Suprapubic skin (tissue), 4 donors: Measurements from ENCODE around the gene C4orf17. TPM values are rescaled to one million over a fixed set of nuclear protein-coding genes. Genes with fewer than 3 reads are reported as not detected.
"Not testable (repeated sequence)": the region's sequence is repeated elsewhere in the genome, so short reads cannot be mapped to it uniquely, and the experiment has no call there.

ENCODE experiments used
- DNase-seq, 2 donors: peaks; one replicate each; pipeline ENCODE4 v3.0.0-alpha.2; 2019; ENCODE audit warnings: low spot score in 2 of 2
- H3K27ac ChIP-seq: fragments of 200-600 bp; sonication (generic); one replicate; pipeline ENCODE4 v1.5.1; 2019
- H3K27me3 ChIP-seq: fragments of 200-600 bp; sonication (generic); one replicate; pipeline ENCODE4 v1.5.1; 2019
- H3K36me3 ChIP-seq: fragments of 200-600 bp; sonication (generic); one replicate; pipeline ENCODE4 v1.5.1; 2019
- H3K4me1 ChIP-seq: fragments of 200-600 bp; sonication (generic); one replicate; pipeline ENCODE4 v1.5.1; 2019
- H3K4me3 ChIP-seq: fragments of 200-600 bp; sonication (generic); one replicate; pipeline ENCODE4 v1.5.1; 2019; ENCODE audit warnings: mild to moderate bottlenecking
- H3K9me3 ChIP-seq: fragments of 200-600 bp; sonication (generic); one replicate; pipeline ENCODE4 v1.5.1; 2019
- CTCF ChIP-seq, 2 donors: fragments of 200-600 bp in 1 of 2; fragments of 450-650 bp in 1 of 2; sonication (generic) in 1 of 2; IDR thresholded peaks; one replicate each; pipeline ENCODE4 v1.5.1; 2016 to 2019; ENCODE audit warnings: antibody characterized with exemption in 2 of 2, mild to moderate bottlenecking in 1 of 2, moderate library complexity in 1 of 2
- EP300 ChIP-seq: sonication (generic); formaldehyde crosslinking; IDR thresholded peaks from one replicate; pipeline ENCODE4 v1.6.1; 2017; ENCODE audit warnings: antibody characterized with exemption
- POLR2A ChIP-seq, 2 donors: fragments of 450-650 bp; IDR thresholded peaks; one replicate each; pipeline ENCODE4 v1.6.1; 2017; ENCODE audit warnings: antibody characterized with exemption in 2 of 2, mild to moderate bottlenecking in 2 of 2, moderate library complexity in 2 of 2
- POLR2AphosphoS5 ChIP-seq, 3 donors: sonication (generic); formaldehyde crosslinking; IDR thresholded peaks; one replicate each; pipeline ENCODE4 v1.6.1; 2017; ENCODE audit warnings: antibody characterized with exemption in 3 of 3
- WGBS: methylation state at CpG from one replicate; pipeline ENCODE4 v1.1.5; 2018; 5-methylcytosine and 5-hydroxymethylcytosine counted together
- total RNA-seq, 4 donors: library from RNA; depleted of rRNA; stranded (reverse); fragments of >200 nt; gene quantifications; one replicate each; pipeline ENCODE4 v1.1.0, GENCODE V29; 2016

The C4orf17 gene
- total RNA-seq, 4 donors from 2014 or later, result not detected

DNA sequence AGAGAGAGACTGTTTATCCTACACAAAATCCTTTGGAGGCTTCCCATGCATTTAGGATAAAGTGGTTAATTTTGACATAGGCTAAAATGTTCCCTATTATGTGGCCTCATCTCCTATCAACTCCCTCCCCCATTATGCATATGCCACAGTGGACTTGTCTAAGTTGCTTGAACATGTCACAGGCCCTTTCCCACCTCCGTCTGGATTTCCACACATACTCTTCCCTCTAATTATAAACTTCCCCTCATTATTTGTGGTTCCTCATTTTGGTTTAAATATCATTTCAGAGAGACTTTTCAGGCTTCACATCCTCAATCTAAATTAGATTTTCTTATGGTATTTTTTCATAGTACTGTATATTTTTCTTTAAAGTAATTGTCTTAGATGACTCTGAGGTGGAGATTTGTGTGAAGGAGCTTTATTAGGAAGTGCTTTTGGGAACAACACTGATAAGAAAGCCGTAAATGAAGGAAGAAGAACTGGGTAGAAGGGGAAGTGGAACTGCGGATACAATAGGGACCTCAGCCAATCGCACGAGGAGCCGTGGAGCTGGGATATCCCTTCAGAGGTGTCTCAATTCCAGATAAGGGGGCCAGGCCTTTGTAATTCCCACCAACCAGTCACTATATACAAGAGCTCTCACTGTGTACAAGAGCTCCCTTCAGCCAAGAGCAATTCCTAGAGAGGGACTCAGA is 7.9 kb downstream of the C4orf17 start:
- H3K36me3 ChIP-seq, result no peaks in the 10 kb centered on the region
- no peaks in the 10 kb centered on the region for H3K4me1 ChIP-seq
- no peak for DNase-seq
- no peaks in the 10 kb centered on the region for H3K9me3 ChIP-seq
- 79% methylated on average over 6 of the region's 6 CpGs for WGBS
- TF ChIP-seq CTCF (IDR thresholded peaks at IDR 0.05) (no peak), POLR2A (IDR thresholded peaks at IDR 0.05) (no peak)
- H3K4me3 ChIP-seq, result no peak overlapping the region
- no peak overlapping the region for H3K27ac ChIP-seq
- no peaks in the 10 kb centered on the region for H3K27me3 ChIP-seq

DNA sequence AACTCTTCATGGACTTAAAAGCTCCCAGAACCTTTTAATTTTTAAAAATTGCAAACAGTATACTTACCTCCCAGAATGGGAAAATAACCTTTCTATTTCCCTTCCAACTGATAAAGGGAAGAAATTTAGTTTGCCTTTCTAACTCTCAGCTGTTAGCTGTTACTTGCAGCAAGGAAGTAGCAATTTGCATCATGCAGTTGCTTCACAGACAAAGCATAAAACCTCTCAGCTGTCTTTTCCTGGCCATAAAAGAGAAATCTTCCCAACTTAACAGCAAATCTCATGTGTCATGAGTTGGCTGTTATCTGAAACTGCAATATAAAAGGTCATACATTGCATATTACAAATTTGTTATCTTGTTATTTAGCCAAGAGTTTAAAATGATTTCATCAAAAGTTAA is 18.4 kb downstream of the C4orf17 start:
- no peak for DNase-seq
- no peak overlapping the region for H3K4me3 ChIP-seq
- no peaks in the 10 kb centered on the region for H3K36me3 ChIP-seq
- no peaks in the 10 kb centered on the region for H3K9me3 ChIP-seq
- no peak overlapping the region for H3K27ac ChIP-seq
- H3K4me1 ChIP-seq, result no peaks in the 10 kb centered on the region
- no peak for TF ChIP-seq CTCF (IDR thresholded peaks at IDR 0.05)
- TF ChIP-seq EP300, result no peak
- TF ChIP-seq POLR2AphosphoS5 (IDR thresholded peaks at IDR 0.05), result no peak
- no peak for TF ChIP-seq POLR2A (IDR thresholded peaks at IDR 0.05)
- H3K27me3 ChIP-seq, result no peaks in the 10 kb centered on the region

- Histone ChIP-seq H3K27ac (no peak overlapping the region), H3K27me3 (no peaks in the 10 kb centered on the region), H3K4me3 (no peak overlapping the region), H3K4me1 (no peaks in the 10 kb centered on the region), H3K36me3 (no peaks in the 10 kb centered on the region), H3K9me3 (no peaks in the 10 kb centered on the region)
- no peak for DNase-seq
- WGBS, result 63% methylated on average over 3 of the region's 3 CpGs
- no peak for TF ChIP-seq POLR2A (IDR thresholded peaks at IDR 0.05)
- no peak for TF ChIP-seq POLR2AphosphoS5 (IDR thresholded peaks at IDR 0.05)
- TF ChIP-seq EP300, result no peak
- no peak for TF ChIP-seq CTCF (IDR thresholded peaks at IDR 0.05)
These were observed 19.1 kb downstream of the C4orf17 start for GRCh38 chr4:99529956-99530355.

- H3K27me3 ChIP-seq, H3K4me3 ChIP-seq, DNase-seq, H3K36me3 ChIP-seq, H3K27ac ChIP-seq, H3K9me3 ChIP-seq, H3K4me1 ChIP-seq: not testable (repeated sequence)
- WGBS, result 83% methylated on average over 3 of the region's 3 CpGs
These were observed 23.9 kb downstream of the C4orf17 start for GRCh38 chr4:99534699-99535098.

- Histone ChIP-seq H3K27ac (no peak overlapping the region), H3K27me3 (no peaks in the 10 kb centered on the region), H3K4me1 (no peaks in the 10 kb centered on the region), H3K9me3 (no peaks in the 10 kb centered on the region), H3K4me3 (no peak overlapping the region), H3K36me3 (no peaks in the 10 kb centered on the region)
- no peak for DNase-seq
- WGBS, result 50% methylated on average over 1 of the region's 2 CpGs
- TF ChIP-seq CTCF (IDR thresholded peaks at IDR 0.05) (no peak), POLR2AphosphoS5 (IDR thresholded peaks at IDR 0.05) (no peak), EP300 (no peak), POLR2A (IDR thresholded peaks at IDR 0.05) (no peak)
These were observed 25.4 kb downstream of the C4orf17 start for GRCh38 chr4:99536271-99536670.

DNA sequence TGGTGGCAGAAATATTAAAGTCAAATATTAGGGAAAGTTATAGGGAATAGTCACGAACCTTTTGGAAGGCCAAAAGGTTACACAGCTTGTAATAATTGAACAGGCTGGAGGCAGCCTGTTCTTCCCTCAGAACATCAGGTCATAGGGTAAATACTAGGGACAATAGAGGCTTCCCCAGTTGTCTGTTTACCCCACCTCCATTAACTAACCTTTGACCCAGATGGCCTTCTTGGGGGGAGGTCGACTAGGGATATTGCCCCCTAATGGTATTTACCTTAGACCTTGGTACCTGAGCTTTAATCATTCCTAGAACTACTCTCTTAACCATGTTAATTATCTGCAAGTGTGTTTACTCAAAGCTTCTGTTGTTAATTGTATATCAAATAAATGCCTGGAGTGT is 26.0 kb downstream of the C4orf17 start:
- no peaks in the 10 kb centered on the region for H3K36me3 ChIP-seq
- H3K27me3 ChIP-seq, result no peaks in the 10 kb centered on the region
- DNase-seq, result no peak
- H3K9me3 ChIP-seq, result no peaks in the 10 kb centered on the region
- H3K27ac ChIP-seq, result no peak overlapping the region
- 44% methylated on average over 2 of the region's 2 CpGs for WGBS
- H3K4me3 ChIP-seq, result no peak overlapping the region
- TF ChIP-seq POLR2A (IDR thresholded peaks at IDR 0.05), result no peak
- no peak for TF ChIP-seq EP300
- TF ChIP-seq CTCF (IDR thresholded peaks at IDR 0.05), result no peak
- TF ChIP-seq POLR2AphosphoS5 (IDR thresholded peaks at IDR 0.05), result no peak
- H3K4me1 ChIP-seq, result no peaks in the 10 kb centered on the region
